OCI-LY3 (cell line): ENCODE data around the gene INPP5F.

Experiments used
- H2AFZ ChIP-seq: fragments of 200-600, 300-600 bp; shearing (Covaris generic); 2 replicates; pipeline ENCODE4 v1.6.0; 2014; ENCODE audit warnings: antibody characterized with exemption, low read depth, low read length
- H3K27ac ChIP-seq: fragments of 200-600, 300-600 bp; sonication (generic); 2 replicates; pipeline ENCODE4 v1.5.1; 2014; ENCODE audit warnings: mild to moderate bottlenecking, low read length, moderate library complexity, mixed read lengths
- H3K27me3 ChIP-seq: fragments of 200-600, 300-600 bp; sonication (generic); 2 replicates; pipeline ENCODE4 v1.6.1; 2014; ENCODE audit warnings: low read depth, low read length, mixed read lengths
- H3K36me3 ChIP-seq: fragments of 200-600, 300-600 bp; sonication (generic); replicated peaks from 2 replicates; pipeline ENCODE3; 2014; ENCODE audit warnings: low read depth, low read length, mixed read lengths
- H3K4me1 ChIP-seq: fragments of 300-600, 200-600 bp; sonication (generic); 2 replicates; pipeline ENCODE4 v1.6.1; 2014; ENCODE audit warnings: low read length, mixed read lengths
- H3K4me2 ChIP-seq: fragments of 200-600, 300-600 bp; sonication (generic); 2 replicates; pipeline ENCODE4 v1.6.1; 2014; ENCODE audit warnings: low read length, mixed read lengths
- H3K4me3 ChIP-seq: fragments of 300-600, 200-600 bp; sonication (generic); 2 replicates; pipeline ENCODE4 v1.5.1; 2014; ENCODE audit warnings: antibody characterized with exemption, mild to moderate bottlenecking, low read length, moderate library complexity
- H3K79me2 ChIP-seq: fragments of 300-600, 200-600 bp; shearing (Covaris generic); 2 replicates; pipeline ENCODE4 v1.6.1; 2014; ENCODE audit warnings: mild to moderate bottlenecking, low read length, mixed read lengths
- H3K9ac ChIP-seq: fragments of 300-600, 200-600 bp; shearing (Covaris generic); 2 replicates; pipeline ENCODE4 v1.6.0; 2014; ENCODE audit warnings: mild to moderate bottlenecking, low read length, moderate library complexity
- H3K9me3 ChIP-seq: fragments of 200-600, 300-600 bp; shearing (Covaris generic); 2 replicates; pipeline ENCODE4 v1.6.1; 2014; ENCODE audit warnings: low read length, mixed read lengths; ENCODE audit not compliant: insufficient read depth
- H4K20me1 ChIP-seq: fragments of 200-600, 300-600 bp; sonication (generic); 2 replicates; pipeline ENCODE4 v1.6.1; 2016; ENCODE audit warnings: low read length, mixed read lengths; ENCODE audit not compliant: insufficient read depth
- CTCF ChIP-seq: fragments of 200-600, 300-600 bp; sonication (generic); IDR thresholded peaks from 2 replicates; pipeline ENCODE4 v1.5.1; 2014; ENCODE audit warnings: antibody characterized with exemption, low read length, low read depth
- EZH2phosphoT487 ChIP-seq: fragments of 200-600 bp; shearing (Covaris generic); IDR thresholded peaks from 2 replicates; pipeline ENCODE4 v1.6.1; 2018; ENCODE audit warnings: antibody characterized with exemption, mixed run types, low read depth

The INPP5F gene

DNA sequence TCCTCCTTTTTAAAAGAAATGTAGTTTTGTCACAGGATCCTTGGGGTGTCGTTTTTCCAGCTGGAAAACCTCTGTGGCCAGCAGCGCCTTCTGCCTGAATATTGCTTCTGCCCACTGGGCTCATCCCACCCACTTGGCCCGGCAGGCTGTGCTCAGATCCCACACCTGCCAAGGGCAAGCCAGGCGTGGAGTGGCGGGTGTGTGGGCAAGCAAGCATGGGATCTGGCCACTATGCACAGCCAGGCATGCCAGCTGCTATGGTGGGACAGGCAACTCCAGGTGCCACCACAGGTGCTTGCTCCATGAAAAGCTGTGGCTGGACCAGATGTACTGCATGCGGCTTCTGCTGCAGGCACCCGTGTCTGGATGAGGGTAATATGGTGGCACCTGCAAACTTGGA is 31.2 kb upstream of the INPP5F start:
- H3K9ac ChIP-seq = no peak overlapping the region

GRCh38 chr10:119700321-119700954 is 25.4 kb upstream of the INPP5F start:
- Histone ChIP-seq H3K4me3 (peak overlapping the region; percentile 40), H4K20me1 (no peaks in the 10 kb centered on the region), H3K9me3 (no peaks in the 10 kb centered on the region), H3K9ac (peak overlapping the region; percentile 70), H3K79me2 (no peaks in the 10 kb centered on the region), H3K4me2 (peak overlapping the region; percentile 73), H3K4me1 (peaks cover 64% of the 10 kb centered on the region), H3K27ac (peak overlapping the region; percentile 94), H2AFZ (no peak overlapping the region), H3K36me3 (peaks cover 7% of the 10 kb centered on the region), H3K27me3 (no peaks in the 10 kb centered on the region)
- no peak for TF ChIP-seq CTCF
- no peak for TF ChIP-seq EZH2phosphoT487

More for the DNA sequence above, 31.2 kb upstream of the INPP5F start:
- Histone ChIP-seq H3K9me3 (no peaks in the 10 kb centered on the region), H4K20me1 (no peaks in the 10 kb centered on the region), H2AFZ (no peak overlapping the region), H3K4me2 (no peak overlapping the region), H3K36me3 (no peaks in the 10 kb centered on the region), H3K79me2 (no peaks in the 10 kb centered on the region), H3K4me3 (no peak overlapping the region), H3K27me3 (no peaks in the 10 kb centered on the region), H3K4me1 (peaks cover 11% of the 10 kb centered on the region), H3K27ac (no peak overlapping the region)
- TF ChIP-seq CTCF = no peak

DNA sequence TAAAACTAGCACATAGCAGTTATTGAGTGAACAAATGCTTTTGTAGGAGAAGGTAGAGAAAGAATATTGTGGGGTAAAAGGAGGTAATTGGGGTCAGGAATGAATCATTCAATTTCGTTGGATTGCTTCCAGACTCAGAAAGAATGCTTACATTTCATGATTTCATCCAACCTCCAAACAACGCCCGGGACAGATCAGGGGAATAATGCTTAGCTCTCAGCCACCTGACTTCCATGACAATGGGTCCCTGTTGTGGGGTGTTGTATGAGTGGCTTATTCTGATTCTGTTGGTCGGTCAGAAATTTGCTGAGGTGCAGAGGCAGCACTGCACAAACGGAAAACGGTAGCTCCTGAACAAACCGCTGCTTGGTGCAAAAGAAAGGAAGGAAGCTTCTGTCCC is 24.0 kb upstream of the INPP5F start:
- Histone ChIP-seq H2AFZ (no peak overlapping the region), H3K79me2 (no peaks in the 10 kb centered on the region), H3K4me1 (peaks cover 78% of the 10 kb centered on the region), H3K4me3 (no peak overlapping the region), H3K27me3 (no peaks in the 10 kb centered on the region), H3K9ac (peak overlapping the region; percentile 4; the same call in 1 of the 2 replicates), H3K9me3 (peaks cover 10% of the 10 kb centered on the region), H4K20me1 (no peaks in the 10 kb centered on the region), H3K36me3 (peaks cover 13% of the 10 kb centered on the region), H3K27ac (peak overlapping the region; percentile 96), H3K4me2 (peak overlapping the region; percentile 21; the same call in 1 of the 2 replicates)
- TF ChIP-seq CTCF (no peak), EZH2phosphoT487 (no peak)

- peak overlapping the region; percentile 21; the same call in 1 of the 2 replicates for H3K4me2 ChIP-seq
- peak overlapping the region; percentile 96 for H3K27ac ChIP-seq
- peaks cover 13% of the 10 kb centered on the region for H3K36me3 ChIP-seq
- H2AFZ ChIP-seq = peak overlapping the region; percentile 22; the same call in 1 of the 2 replicates
- H3K27me3 ChIP-seq = no peaks in the 10 kb centered on the region
- H3K9ac ChIP-seq = peak overlapping the region; percentile 4; the same call in 1 of the 2 replicates
- no peak for TF ChIP-seq CTCF
- no peak for TF ChIP-seq EZH2phosphoT487
- H3K9me3 ChIP-seq = peaks cover 12% of the 10 kb centered on the region
- no peaks in the 10 kb centered on the region for H3K79me2 ChIP-seq
- no peaks in the 10 kb centered on the region for H4K20me1 ChIP-seq
- no peak overlapping the region for H3K4me3 ChIP-seq
- peaks cover 85% of the 10 kb centered on the region for H3K4me1 ChIP-seq
These were observed 23.3 kb upstream of the INPP5F start for GRCh38 chr10:119702583-119702982.
